ENCODE data around the gene KLK11.

The KLK11 gene

GRCh38 chr19:51023946-51024345 is 2.5 kb downstream of the KLK11 start:
- Histone ChIP-seq H3K4me3 (ENCODE audit: low read length) (no peak overlapping the region), H3K4me1 (ENCODE audit: control insufficient read depth, low read depth, low read length) (no peaks in the 10 kb centered on the region), H3K9ac (ENCODE audit: low read length) (no peak overlapping the region), H2BK120ac (ENCODE audit: low read depth, low read length) (no peak overlapping the region), H4K5ac (ENCODE audit: low read length) (no peak overlapping the region), H3K36me3 (ENCODE audit: control insufficient read depth, insufficient read depth, low read length) (no peaks in the 10 kb centered on the region), H3K79me1 (ENCODE audit: low read length) (no peaks in the 10 kb centered on the region), H3K23ac (ENCODE audit: low read length) (no peak overlapping the region), H3K79me2 (ENCODE audit: control insufficient read depth, insufficient read depth, low read length) (no peaks in the 10 kb centered on the region), H3K27me3 (ENCODE audit: insufficient read depth, low read length, poor library complexity) (no peaks in the 10 kb centered on the region), H2BK5ac (ENCODE audit: low read length) (no peak overlapping the region), H2BK15ac (replicated peaks; ENCODE audit: low read depth) (no peak overlapping the region), H2AK5ac (ENCODE audit: low read length) (no peak overlapping the region), H3K18ac (ENCODE audit: low read length) (no peak overlapping the region), H4K8ac (ENCODE audit: low read depth, low read length) (no peak overlapping the region), H3K27ac (ENCODE audit: low read depth, low read length) (no peak overlapping the region), H3K4ac (ENCODE audit: low read depth, low read length) (no peak overlapping the region), H3K56ac (ENCODE audit: low read length) (no peak overlapping the region), H3K4me2 (ENCODE audit: low read length) (no peak overlapping the region)
- no peak for DNase-seq
- no CpG with 5 or more reads among the region's 11 CpGs for WGBS (ENCODE audit: extremely low coverage, insufficient coverage, low lambda C conversion rate)

GRCh38 chr19:51022526-51022925 is 3.9 kb downstream of the KLK11 start:
- H3K56ac ChIP-seq (ENCODE audit: low read length): no peak overlapping the region
- no peak for DNase-seq
- H3K36me3 ChIP-seq (ENCODE audit: control insufficient read depth, insufficient read depth, low read length): no peaks in the 10 kb centered on the region
- H4K5ac ChIP-seq (ENCODE audit: low read length): no peak overlapping the region
- peaks cover 4% of the 10 kb centered on the region for H3K27me3 ChIP-seq (ENCODE audit: insufficient read depth, low read length, poor library complexity)
- no peak overlapping the region for H3K4ac ChIP-seq (ENCODE audit: low read depth, low read length)
- H2BK15ac ChIP-seq (replicated peaks; ENCODE audit: low read depth): no peak overlapping the region
- no peak overlapping the region for H3K4me3 ChIP-seq (ENCODE audit: low read length)
- 100% methylated on average over 2 of the region's 14 CpGs for WGBS (ENCODE audit: extremely low coverage, insufficient coverage, low lambda C conversion rate)
- H3K4me2 ChIP-seq (ENCODE audit: low read length): no peak overlapping the region
- no peak overlapping the region for H3K9ac ChIP-seq (ENCODE audit: low read length)
- no peaks in the 10 kb centered on the region for H3K79me1 ChIP-seq (ENCODE audit: low read length)
- H3K18ac ChIP-seq (ENCODE audit: low read length): no peak overlapping the region
- H2BK5ac ChIP-seq (ENCODE audit: low read length): no peak overlapping the region
- no peak overlapping the region for H2BK120ac ChIP-seq (ENCODE audit: low read depth, low read length)
- no peak overlapping the region for H3K23ac ChIP-seq (ENCODE audit: low read length)
- H3K79me2 ChIP-seq (ENCODE audit: control insufficient read depth, insufficient read depth, low read length): no peaks in the 10 kb centered on the region
- no peak overlapping the region for H2AK5ac ChIP-seq (ENCODE audit: low read length)
- no peak overlapping the region for H3K27ac ChIP-seq (ENCODE audit: low read depth, low read length)
- H4K8ac ChIP-seq (ENCODE audit: low read depth, low read length): no peak overlapping the region
- no peaks in the 10 kb centered on the region for H3K4me1 ChIP-seq (ENCODE audit: control insufficient read depth, low read depth, low read length)

- Histone ChIP-seq H3K79me1 (ENCODE audit: low read length) (no peaks in the 10 kb centered on the region), H3K27me3 (ENCODE audit: insufficient read depth, low read length, poor library complexity) (peaks cover 8% of the 10 kb centered on the region), H3K9ac (ENCODE audit: low read length) (no peak overlapping the region), H4K8ac (ENCODE audit: low read depth, low read length) (no peak overlapping the region), H3K23ac (ENCODE audit: low read length) (no peak overlapping the region), H4K5ac (ENCODE audit: low read length) (no peak overlapping the region), H2AK5ac (ENCODE audit: low read length) (no peak overlapping the region), H3K36me3 (ENCODE audit: control insufficient read depth, insufficient read depth, low read length) (no peaks in the 10 kb centered on the region), H3K4ac (ENCODE audit: low read depth, low read length) (no peak overlapping the region), H3K18ac (ENCODE audit: low read length) (no peak overlapping the region), H2BK5ac (ENCODE audit: low read length) (no peak overlapping the region), H3K56ac (ENCODE audit: low read length) (no peak overlapping the region), H3K4me3 (ENCODE audit: low read length) (no peak overlapping the region), H3K4me1 (ENCODE audit: control insufficient read depth, low read depth, low read length) (no peaks in the 10 kb centered on the region), H3K27ac (ENCODE audit: low read depth, low read length) (no peak overlapping the region), H3K79me2 (ENCODE audit: control insufficient read depth, insufficient read depth, low read length) (no peaks in the 10 kb centered on the region), H2BK15ac (replicated peaks; ENCODE audit: low read depth) (no peak overlapping the region), H2BK120ac (ENCODE audit: low read depth, low read length) (no peak overlapping the region), H3K4me2 (ENCODE audit: low read length) (no peak overlapping the region)
- no CpG with 5 or more reads among the region's 7 CpGs for WGBS (ENCODE audit: extremely low coverage, insufficient coverage, low lambda C conversion rate)
- peak; percentile 57 for DNase-seq
These were observed 5.3 kb downstream of the KLK11 start for GRCh38 chr19:51020988-51021651.

GRCh38 chr19:51019544-51019925 is 6.9 kb downstream of the KLK11 start, which contains the start of gene KLK10:
Gene KLK10 (minus strand): TSS chr19:51019709. CDS start chr19:51019130, 579 bp downstream.
- Histone ChIP-seq H3K56ac (ENCODE audit: low read length) (peak within 1 kb of the TSS; percentile 15), H3K79me1 (ENCODE audit: low read length) (no peaks in the 10 kb centered on the region), H3K36me3 (ENCODE audit: control insufficient read depth, insufficient read depth, low read length) (no peaks in the 10 kb centered on the region), H3K27me3 (ENCODE audit: insufficient read depth, low read length, poor library complexity) (peaks cover 8% of the 10 kb centered on the region), H3K79me2 (ENCODE audit: control insufficient read depth, insufficient read depth, low read length) (no peaks in the 10 kb centered on the region), H3K4ac (ENCODE audit: low read depth, low read length) (no peak within 1 kb of the TSS), H3K18ac (ENCODE audit: low read length) (no peak within 1 kb of the TSS), H3K23ac (ENCODE audit: low read length) (no peak within 1 kb of the TSS), H4K5ac (ENCODE audit: low read length) (no peak within 1 kb of the TSS), H2BK5ac (ENCODE audit: low read length) (no peak within 1 kb of the TSS), H3K4me1 (ENCODE audit: control insufficient read depth, low read depth, low read length) (no peaks in the 10 kb centered on the region), H2BK15ac (replicated peaks; ENCODE audit: low read depth) (no peak within 1 kb of the TSS), H3K9ac (ENCODE audit: low read length) (peak within 1 kb of the TSS; percentile 2), H2BK120ac (ENCODE audit: low read depth, low read length) (no peak within 1 kb of the TSS), H3K4me3 (ENCODE audit: low read length) (no peak within 1 kb of the TSS), H4K8ac (ENCODE audit: low read depth, low read length) (no peak within 1 kb of the TSS), H2AK5ac (ENCODE audit: low read length) (no peak within 1 kb of the TSS), H3K27ac (ENCODE audit: low read depth, low read length) (no peak within 1 kb of the TSS), H3K4me2 (ENCODE audit: low read length) (peak within 1 kb of the TSS; percentile 52)
- no peak for DNase-seq
- WGBS (ENCODE audit: extremely low coverage, insufficient coverage, low lambda C conversion rate): no CpG with 5 or more reads among the region's 14 CpGs

- Histone ChIP-seq H2AK5ac (ENCODE audit: low read length) (no peak overlapping the region), H3K4me2 (ENCODE audit: low read length) (peak overlapping the region; percentile 52), H2BK15ac (replicated peaks; ENCODE audit: low read depth) (no peak overlapping the region), H2BK120ac (ENCODE audit: low read depth, low read length) (no peak overlapping the region), H3K27ac (ENCODE audit: low read depth, low read length) (no peak overlapping the region), H2BK5ac (ENCODE audit: low read length) (no peak overlapping the region), H4K8ac (ENCODE audit: low read depth, low read length) (no peak overlapping the region), H3K36me3 (ENCODE audit: control insufficient read depth, insufficient read depth, low read length) (no peaks in the 10 kb centered on the region), H3K4me3 (ENCODE audit: low read length) (no peak overlapping the region), H3K4ac (ENCODE audit: low read depth, low read length) (no peak overlapping the region), H3K79me2 (ENCODE audit: control insufficient read depth, insufficient read depth, low read length) (no peaks in the 10 kb centered on the region), H4K5ac (ENCODE audit: low read length) (no peak overlapping the region), H3K56ac (ENCODE audit: low read length) (peak overlapping the region; percentile 15), H3K79me1 (ENCODE audit: low read length) (no peaks in the 10 kb centered on the region), H3K9ac (ENCODE audit: low read length) (peak overlapping the region; percentile 2), H3K4me1 (ENCODE audit: control insufficient read depth, low read depth, low read length) (no peaks in the 10 kb centered on the region), H3K23ac (ENCODE audit: low read length) (no peak overlapping the region), H3K27me3 (ENCODE audit: insufficient read depth, low read length, poor library complexity) (peaks cover 8% of the 10 kb centered on the region), H3K18ac (ENCODE audit: low read length) (no peak overlapping the region)
- DNase-seq: peak; percentile 60
- no CpG with 5 or more reads among the region's 68 CpGs for WGBS (ENCODE audit: extremely low coverage, insufficient coverage, low lambda C conversion rate)
These were observed 7.5 kb downstream of the KLK11 start for GRCh38 chr19:51018745-51019543.
